ENCODE data around the gene RCOR1.
A peak's percentile ranks its signal among the peaks of the same experiment; 100 is the strongest.
"Not testable (repeated sequence)": the region's sequence is repeated elsewhere in the genome, so short reads cannot be mapped to it uniquely, and the experiment has no call there.

RCOR1 gene

GRCh38 chr14:102591944-102592762, at the start of gene RCOR1:
Gene RCOR1, plus strand, starts transcription at chr14:102592649. Its CDS starts 238 bp downstream, at chr14:102592887.
- DNase-seq (ENCODE audit: low read depth), result peak; percentile 95

GRCh38 chr14:102544046-102544746, 48.3 kb upstream of the RCOR1 start:
- DNase-seq (ENCODE audit: low read depth), result no peak

- no peak for DNase-seq (ENCODE audit: low read depth)
Measured at GRCh38 chr14:102544747-102545460, 47.5 kb upstream of the RCOR1 start.

GRCh38 chr14:102545461-102546265, 46.8 kb upstream of the RCOR1 start:
- DNase-seq (ENCODE audit: low read depth), result no peak

GRCh38 chr14:102548616-102549240, 43.7 kb upstream of the RCOR1 start:
- DNase-seq (ENCODE audit: low read depth), result no peak

GRCh38 chr14:102550927-102551401, 41.5 kb upstream of the RCOR1 start:
- not testable (repeated sequence) for DNase-seq (ENCODE audit: low read depth)

- no peak for DNase-seq (ENCODE audit: low read depth)
Measured at GRCh38 chr14:102551995-102552705, 40.3 kb upstream of the RCOR1 start.

- no peak for DNase-seq (ENCODE audit: low read depth)
Measured at GRCh38 chr14:102554821-102555819, 37.3 kb upstream of the RCOR1 start.

GRCh38 chr14:102556098-102556677, 36.3 kb upstream of the RCOR1 start:
- no peak for DNase-seq (ENCODE audit: low read depth)

- DNase-seq (ENCODE audit: low read depth), result no peak
Measured at GRCh38 chr14:102557434-102558226, 34.8 kb upstream of the RCOR1 start.

GRCh38 chr14:102558556-102558955, 33.9 kb upstream of the RCOR1 start:
- no peak for DNase-seq (ENCODE audit: low read depth)

GRCh38 chr14:102560458-102561261, 31.8 kb upstream of the RCOR1 start:
- no peak for DNase-seq (ENCODE audit: low read depth)

GRCh38 chr14:102565331-102565887, 27.0 kb upstream of the RCOR1 start:
- no peak for DNase-seq (ENCODE audit: low read depth)

- no peak for DNase-seq (ENCODE audit: low read depth)
Measured at GRCh38 chr14:102565959-102566358, 26.5 kb upstream of the RCOR1 start.

GRCh38 chr14:102568115-102568614, 24.3 kb upstream of the RCOR1 start:
- DNase-seq (ENCODE audit: low read depth), result no peak

GRCh38 chr14:102570334-102570995, 22.0 kb upstream of the RCOR1 start:
- no peak for DNase-seq (ENCODE audit: low read depth)
